Measurements from ENCODE around the gene FKBP7. TPM values are rescaled to one million over a fixed set of nuclear protein-coding genes. Genes with fewer than 3 reads are reported as not detected.

The FKBP7 gene
- polyA plus RNA-seq, 1 donor from 2014 or later: 46.1 TPM

GRCh38 chr2:178422097-178422496, 56.3 kb downstream of the FKBP7 start:
- Histone ChIP-seq H2AFZ (ENCODE audit: low read depth, low read length) (no peak overlapping the region), H3K4me2 (ENCODE audit: low read length) (no peak overlapping the region), H3K79me2 (replicated peaks; ENCODE audit: insufficient read depth, low read length) (no peaks in the 10 kb centered on the region), H3K9me2 (ENCODE audit: insufficient read depth, low read length) (no peaks in the 10 kb centered on the region), H4K20me1 (ENCODE audit: insufficient read depth) (no peaks in the 10 kb centered on the region), H3K27me3 (ENCODE audit: insufficient read depth, low read depth, low read length) (no peaks in the 10 kb centered on the region), H3K36me3 (ENCODE audit: insufficient read depth, low read length) (no peaks in the 10 kb centered on the region), H3K9me3 (ENCODE audit: low read length) (no peaks in the 10 kb centered on the region), H3K9ac (ENCODE audit: low read length) (no peak overlapping the region), H3K4me3 (ENCODE audit: low read length) (no peak overlapping the region), H3F3A (ENCODE audit: insufficient read depth, low read length, poor library complexity, severe bottlenecking) (no peaks in the 10 kb centered on the region), H3K27ac (ENCODE audit: low read length) (no peak overlapping the region)
- TF ChIP-seq RAD21 (conservative IDR thresholded peaks at IDR 0.05): no peak
- TF ChIP-seq CTCF (IDR thresholded peaks at IDR 0.05; ENCODE audit: poor library complexity, severe bottlenecking): no peak
- no peak for TF ChIP-seq EP300 (conservative IDR thresholded peaks at IDR 0.05; ENCODE audit: poor library complexity, severe bottlenecking)
- no peak for TF ChIP-seq POLR2AphosphoS5 (IDR thresholded peaks at IDR 0.05)

- H3K4me2 ChIP-seq (ENCODE audit: low read length): no peak overlapping the region
- no peak overlapping the region for H2AFZ ChIP-seq (ENCODE audit: low read depth, low read length)
- no peak overlapping the region for H3K4me3 ChIP-seq (ENCODE audit: low read length)
- H3K79me2 ChIP-seq (replicated peaks; ENCODE audit: insufficient read depth, low read length): no peaks in the 10 kb centered on the region
- no peaks in the 10 kb centered on the region for H4K20me1 ChIP-seq (ENCODE audit: insufficient read depth)
- H3K36me3 ChIP-seq (ENCODE audit: insufficient read depth, low read length): no peaks in the 10 kb centered on the region
- no peaks in the 10 kb centered on the region for H3K9me2 ChIP-seq (ENCODE audit: insufficient read depth, low read length)
- H3K27ac ChIP-seq (ENCODE audit: low read length): no peak overlapping the region
- no peak for TF ChIP-seq POLR2AphosphoS5 (IDR thresholded peaks at IDR 0.05)
- TF ChIP-seq EP300 (conservative IDR thresholded peaks at IDR 0.05; ENCODE audit: poor library complexity, severe bottlenecking): no peak
- TF ChIP-seq REST (IDR thresholded peaks at IDR 0.05; ENCODE audit: borderline replicate concordance): no peak
- TF ChIP-seq EZH2 (IDR thresholded peaks at IDR 0.05; ENCODE audit: borderline replicate concordance, insufficient read depth, low read length, poor library complexity, severe bottlenecking): no peak
- TF ChIP-seq MXI1 (conservative IDR thresholded peaks at IDR 0.05; ENCODE audit: poor library complexity, severe bottlenecking): no peak
- TF ChIP-seq CTCF (IDR thresholded peaks at IDR 0.05; ENCODE audit: poor library complexity, severe bottlenecking): no peak
- no peak for TF ChIP-seq RAD21 (conservative IDR thresholded peaks at IDR 0.05)
- no peak for TF ChIP-seq TAF1 (IDR thresholded peaks at IDR 0.05; ENCODE audit: low read depth)
- no peak for TF ChIP-seq SMC3 (conservative IDR thresholded peaks at IDR 0.05; ENCODE audit: poor library complexity)
- H3K9ac ChIP-seq (ENCODE audit: low read length): no peak overlapping the region
- no peaks in the 10 kb centered on the region for H3K9me3 ChIP-seq (ENCODE audit: low read length)
- no peaks in the 10 kb centered on the region for H3K27me3 ChIP-seq (ENCODE audit: insufficient read depth, low read depth, low read length)
- no peaks in the 10 kb centered on the region for H3F3A ChIP-seq (ENCODE audit: insufficient read depth, low read length, poor library complexity, severe bottlenecking)
Measured at GRCh38 chr2:178420463-178420999, 57.9 kb downstream of the FKBP7 start.
